K562 (cell line): ENCODE data around the gene FAAH.
"Not testable (repeated sequence)": the region's sequence is repeated elsewhere in the genome, so short reads cannot be mapped to it uniquely, and the experiment has no call there.

Experiments used
- ARID2 ChIP-seq: fragments of 450-650 bp; IDR thresholded peaks from 2 replicates; pipeline ENCODE4 v1.6.1; 2017; ENCODE audit warnings: antibody characterized with exemption, mild to moderate bottlenecking
- BACH1 ChIP-seq: fragments of 200-800 bp; sonication (Bioruptor generic); IDR thresholded peaks from 2 replicates; pipeline ENCODE4 v1.6.1; 2016; ENCODE audit warnings: missing genetic modification characterization, missing compliant biosample characterization
- ESRRA ChIP-seq: fragments of 450-650 bp; IDR thresholded peaks from 2 replicates; pipeline ENCODE4 v1.6.1; 2014; ENCODE audit warnings: low read depth, mild to moderate bottlenecking, moderate library complexity, borderline replicate concordance
- EZH2 ChIP-seq: IDR thresholded peaks from 2 replicates; pipeline ENCODE4 v1.6.1; 2012; ENCODE audit warnings: low read depth, mild to moderate bottlenecking, inconsistent platforms, low read length, borderline replicate concordance
- ILK ChIP-seq: fragments of 450-650 bp; IDR thresholded peaks from 2 replicates; pipeline ENCODE4 v1.6.1; 2016; ENCODE audit warnings: missing genetic modification characterization, low read depth, mild to moderate bottlenecking, missing compliant biosample characterization, moderate library complexity, borderline replicate concordance
- NRF1 ChIP-seq, 2 experiments: fragments of 450-650 bp; IDR thresholded peaks in 1 of 2; conservative IDR thresholded peaks in 1 of 2; 2 replicates each; pipeline ENCODE4 v1.6.1; 2014; ENCODE audit warnings: mild to moderate bottlenecking in 2 of 2
- TAF1 ChIP-seq: IDR thresholded peaks from 2 replicates; pipeline ENCODE4 v1.6.1; 2011; ENCODE audit warnings: mild to moderate bottlenecking, low read length, moderate library complexity; ENCODE audit not compliant: insufficient read depth, control insufficient read depth, severe bottlenecking; ENCODE audit errors: extremely low read depth
- TEAD2 ChIP-seq: fragments of 450-650 bp; IDR thresholded peaks from 2 replicates; pipeline ENCODE4 v1.6.1; 2016; ENCODE audit warnings: missing genetic modification characterization, control low read depth, missing compliant biosample characterization
- TEAD4 ChIP-seq, 2 experiments: sonication (generic) in 1 of 2; formaldehyde crosslinking in 1 of 2; IDR thresholded peaks; 2 replicates each; pipeline versions ENCODE4 v1.6.1 to v1.8.0; 2012 to 2022; ENCODE audit warnings: borderline replicate concordance in 1 of 2, inconsistent platforms in 1 of 2, low read length in 1 of 2, mild to moderate bottlenecking in 1 of 2, missing genetic modification reagents in 1 of 2
- ZBED1 ChIP-seq: IDR thresholded peaks from 2 replicates; pipeline ENCODE4 v1.6.1; 2014
- ZNF140 ChIP-seq: fragments of 250-450 bp; sonication (Bioruptor Pico); IDR thresholded peaks from 2 replicates; pipeline ENCODE4 v1.8.0; 2021; ENCODE audit warnings: moderate library complexity, mild to moderate bottlenecking, inconsistent platforms
- TF ChIP-seq, protein P1 (sequence below), 3 experiments: IDR thresholded peaks in 2 of 3; conservative IDR thresholded peaks in 1 of 3; 2 replicates each; pipeline ENCODE4 v1.5.1; 2011 to 2012; ENCODE audit warnings: low read length in 3 of 3, mild to moderate bottlenecking in 3 of 3, control low read depth in 2 of 3, improper control_type of control experiment in 1 of 3, inconsistent platforms in 1 of 3, low read depth in 1 of 3, mixed read lengths in 1 of 3, moderate library complexity in 1 of 3; ENCODE audit not compliant: insufficient read depth in 2 of 3
- TF ChIP-seq, protein P2 (sequence below), 2 experiments: fragments of 450-650 bp; formaldehyde crosslinking in 1 of 2; IDR thresholded peaks; 2 replicates each; pipeline versions ENCODE4 v1.4.0 to v1.6.1; 2014 to 2020; ENCODE audit warnings: mild to moderate bottlenecking in 2 of 2, borderline replicate concordance in 1 of 2, low read depth in 1 of 2

- not testable (repeated sequence) for TF ChIP-seq ARID2; TEAD4 (IDR thresholded peaks at IDR 0.05; ENCODE audit: low read length); TEAD4 (CRISPR knock-in tag; IDR thresholded peaks at IDR 0.05; ENCODE audit: borderline replicate concordance); ESRRA; TAF1; ILK (tag); TEAD2 (tag); EZH2; ZBED1; BACH1 (tag); ZNF140; NRF1 (conservative IDR thresholded peaks at IDR 0.05 in 1 of 2, IDR thresholded peaks at IDR 0.05 in 1 of 2)
- TF ChIP-seq, protein P1, sequence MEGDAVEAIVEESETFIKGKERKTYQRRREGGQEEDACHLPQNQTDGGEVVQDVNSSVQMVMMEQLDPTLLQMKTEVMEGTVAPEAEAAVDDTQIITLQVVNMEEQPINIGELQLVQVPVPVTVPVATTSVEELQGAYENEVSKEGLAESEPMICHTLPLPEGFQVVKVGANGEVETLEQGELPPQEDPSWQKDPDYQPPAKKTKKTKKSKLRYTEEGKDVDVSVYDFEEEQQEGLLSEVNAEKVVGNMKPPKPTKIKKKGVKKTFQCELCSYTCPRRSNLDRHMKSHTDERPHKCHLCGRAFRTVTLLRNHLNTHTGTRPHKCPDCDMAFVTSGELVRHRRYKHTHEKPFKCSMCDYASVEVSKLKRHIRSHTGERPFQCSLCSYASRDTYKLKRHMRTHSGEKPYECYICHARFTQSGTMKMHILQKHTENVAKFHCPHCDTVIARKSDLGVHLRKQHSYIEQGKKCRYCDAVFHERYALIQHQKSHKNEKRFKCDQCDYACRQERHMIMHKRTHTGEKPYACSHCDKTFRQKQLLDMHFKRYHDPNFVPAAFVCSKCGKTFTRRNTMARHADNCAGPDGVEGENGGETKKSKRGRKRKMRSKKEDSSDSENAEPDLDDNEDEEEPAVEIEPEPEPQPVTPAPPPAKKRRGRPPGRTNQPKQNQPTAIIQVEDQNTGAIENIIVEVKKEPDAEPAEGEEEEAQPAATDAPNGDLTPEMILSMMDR (IDR thresholded peaks at IDR 0.05 in 2 of 3, conservative IDR thresholded peaks at IDR 0.05 in 1 of 3; ENCODE audit: insufficient read depth in 2 of 3, low read depth in 1 of 3, low read length in 3 of 3) = not testable (repeated sequence)
- TF ChIP-seq, protein P2, sequence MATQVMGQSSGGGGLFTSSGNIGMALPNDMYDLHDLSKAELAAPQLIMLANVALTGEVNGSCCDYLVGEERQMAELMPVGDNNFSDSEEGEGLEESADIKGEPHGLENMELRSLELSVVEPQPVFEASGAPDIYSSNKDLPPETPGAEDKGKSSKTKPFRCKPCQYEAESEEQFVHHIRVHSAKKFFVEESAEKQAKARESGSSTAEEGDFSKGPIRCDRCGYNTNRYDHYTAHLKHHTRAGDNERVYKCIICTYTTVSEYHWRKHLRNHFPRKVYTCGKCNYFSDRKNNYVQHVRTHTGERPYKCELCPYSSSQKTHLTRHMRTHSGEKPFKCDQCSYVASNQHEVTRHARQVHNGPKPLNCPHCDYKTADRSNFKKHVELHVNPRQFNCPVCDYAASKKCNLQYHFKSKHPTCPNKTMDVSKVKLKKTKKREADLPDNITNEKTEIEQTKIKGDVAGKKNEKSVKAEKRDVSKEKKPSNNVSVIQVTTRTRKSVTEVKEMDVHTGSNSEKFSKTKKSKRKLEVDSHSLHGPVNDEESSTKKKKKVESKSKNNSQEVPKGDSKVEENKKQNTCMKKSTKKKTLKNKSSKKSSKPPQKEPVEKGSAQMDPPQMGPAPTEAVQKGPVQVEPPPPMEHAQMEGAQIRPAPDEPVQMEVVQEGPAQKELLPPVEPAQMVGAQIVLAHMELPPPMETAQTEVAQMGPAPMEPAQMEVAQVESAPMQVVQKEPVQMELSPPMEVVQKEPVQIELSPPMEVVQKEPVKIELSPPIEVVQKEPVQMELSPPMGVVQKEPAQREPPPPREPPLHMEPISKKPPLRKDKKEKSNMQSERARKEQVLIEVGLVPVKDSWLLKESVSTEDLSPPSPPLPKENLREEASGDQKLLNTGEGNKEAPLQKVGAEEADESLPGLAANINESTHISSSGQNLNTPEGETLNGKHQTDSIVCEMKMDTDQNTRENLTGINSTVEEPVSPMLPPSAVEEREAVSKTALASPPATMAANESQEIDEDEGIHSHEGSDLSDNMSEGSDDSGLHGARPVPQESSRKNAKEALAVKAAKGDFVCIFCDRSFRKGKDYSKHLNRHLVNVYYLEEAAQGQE (IDR thresholded peaks at IDR 0.05; ENCODE audit: borderline replicate concordance) = not testable (repeated sequence)
- TF ChIP-seq, protein P2 (CRISPR knock-in tag; IDR thresholded peaks at IDR 0.05; ENCODE audit: low read depth) = not testable (repeated sequence)
Observed at GRCh38 chr1:46365796-46366195, 28.3 kb upstream of the FAAH start.
